Loucy (cell line): ENCODE data around the gene WDCP.

Experiments used
- CTCF ChIP-seq: fragments of 200-600 bp; sonication (generic); conservative IDR thresholded peaks from 2 replicates; pipeline ENCODE4 v1.5.1; 2014; ENCODE audit warnings: mild to moderate bottlenecking, antibody characterized with exemption, low read length
- EZH2phosphoT487 ChIP-seq: fragments of 200-600 bp; IDR thresholded peaks from 2 replicates; pipeline ENCODE4 v1.6.1; 2018; ENCODE audit warnings: antibody characterized with exemption, mild to moderate bottlenecking, moderate library complexity, borderline replicate concordance

GRCh38 chr2:24048769-24049484 is 1.7 kb upstream of the WDCP start:
- TF ChIP-seq CTCF, result no peak
- TF ChIP-seq EZH2phosphoT487, result no peak
